A204.1 (cell line): ENCODE results near the gene SYNE1.
"Not testable (repeated sequence)": the region's sequence is repeated elsewhere in the genome, so short reads cannot be mapped to it uniquely, and the experiment has no call there.

ENCODE experiments used
- FAIRE-seq: peaks from 2 replicates; lab custom pipeline; 2012; peaks lifted over from hg19 to GRCh38; lab: Jason Lieb, UNC

Gene SYNE1

DNA sequence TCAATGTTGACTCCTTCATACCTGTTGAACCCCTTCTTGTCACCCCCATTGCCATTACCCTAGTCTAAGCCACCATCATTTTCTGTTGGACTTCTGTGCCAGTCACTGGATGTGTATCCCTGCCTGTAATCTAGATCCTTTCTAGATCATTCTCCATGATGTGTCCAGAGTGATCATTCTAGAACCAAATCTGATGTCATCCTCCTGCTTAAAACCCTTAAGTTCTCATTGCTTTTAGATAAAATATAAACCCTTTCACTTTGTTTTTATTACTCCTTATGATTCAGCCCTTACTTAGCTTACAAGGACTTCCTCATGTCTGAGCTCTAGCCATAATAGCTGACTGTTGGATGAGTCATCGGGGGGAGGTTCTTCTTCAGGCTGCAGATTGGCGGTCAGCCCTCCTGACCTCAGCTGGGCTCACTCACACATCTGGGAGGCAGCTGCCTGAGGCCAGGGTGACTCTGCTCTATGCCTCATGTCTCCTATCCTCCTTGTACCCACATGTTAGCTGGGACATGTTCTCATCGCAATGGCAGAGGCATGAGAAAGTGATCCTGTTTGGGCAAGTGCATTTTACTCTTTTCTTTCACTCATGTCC, 542.1 kb downstream of the SYNE1 start:
- no peak for FAIRE-seq

DNA sequence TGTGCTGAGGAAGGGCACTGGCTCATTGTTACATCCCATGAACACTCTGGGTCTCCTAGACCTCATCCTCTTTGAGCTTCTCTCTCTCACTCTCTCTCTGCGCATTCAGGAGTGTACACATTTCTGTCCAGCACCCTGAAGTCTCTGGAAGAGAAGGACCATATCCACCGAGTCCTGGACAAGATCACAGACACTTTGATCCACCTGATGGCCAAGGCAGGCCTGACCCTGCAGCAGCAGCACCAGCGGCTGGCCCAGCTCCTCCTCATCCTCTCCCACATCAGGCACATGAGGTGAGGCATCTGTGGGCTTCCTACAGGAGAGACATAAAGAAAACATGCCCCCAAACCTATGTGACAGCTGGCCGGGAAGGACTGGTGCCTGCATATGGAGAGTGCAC, 542.9 kb downstream of the SYNE1 start:
- FAIRE-seq = no peak

DNA sequence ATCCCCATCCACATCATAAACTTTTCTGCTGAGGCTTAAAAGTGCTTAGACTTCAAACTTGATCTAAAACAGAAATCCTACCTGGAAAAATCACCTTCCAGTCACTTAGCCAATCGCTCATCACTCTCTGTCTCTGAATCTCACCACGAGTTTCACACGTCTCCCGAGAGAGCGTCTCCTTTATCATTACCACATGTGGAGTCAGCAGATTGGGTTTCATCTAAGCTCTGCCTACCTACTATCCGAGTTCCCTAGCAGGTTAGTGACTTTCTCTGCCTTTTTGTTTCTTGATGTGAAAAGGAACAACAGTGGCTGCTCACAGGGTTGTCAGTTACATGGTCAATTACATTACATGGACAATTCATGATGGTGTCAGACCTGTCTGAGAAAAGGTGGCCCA, 543.5 kb downstream of the SYNE1 start:
- no peak for FAIRE-seq

DNA sequence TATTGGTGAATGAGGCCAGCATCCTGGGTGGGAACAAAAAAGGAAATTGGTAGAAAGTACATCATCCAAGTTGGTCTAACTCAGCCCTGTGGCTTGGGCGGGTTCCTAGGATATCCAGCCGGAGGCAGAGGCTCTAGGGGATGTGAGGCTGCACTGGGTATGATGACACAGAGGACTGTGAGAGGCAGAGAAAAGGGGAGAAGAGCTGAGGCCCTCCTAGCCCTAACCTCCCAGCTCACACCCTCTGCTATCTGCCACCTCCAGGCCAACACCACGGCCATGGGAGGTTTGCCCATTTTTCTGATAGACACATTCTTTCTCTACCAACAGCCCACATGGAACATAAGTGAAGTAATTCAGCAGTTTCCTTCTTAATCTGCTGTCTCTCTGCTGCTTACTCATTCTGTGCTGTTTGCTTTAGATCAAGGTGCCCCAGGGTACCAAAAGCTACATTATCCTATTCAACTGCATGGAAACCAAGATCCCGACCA, 545.3 kb downstream of the SYNE1 start:
- no peak for FAIRE-seq

DNA sequence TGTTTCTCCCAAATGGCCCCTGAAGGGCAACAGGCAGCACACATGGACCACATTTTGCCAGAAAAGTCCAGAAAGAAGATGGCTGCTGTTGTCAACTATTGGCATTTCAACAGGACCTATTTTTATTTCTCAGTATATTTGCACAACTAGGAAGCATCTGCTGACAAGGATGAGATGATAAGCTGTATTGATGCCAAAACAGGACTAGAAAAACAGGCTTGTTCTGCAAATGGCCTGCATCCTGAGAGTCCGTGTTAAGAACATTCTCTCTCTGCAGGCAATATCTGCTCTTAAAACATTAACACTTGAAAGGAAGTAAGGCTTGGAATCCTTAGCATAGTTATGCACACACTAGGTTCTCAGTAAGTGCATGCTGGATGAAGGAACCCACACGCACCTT, 546.0 kb downstream of the SYNE1 start:
- no peak for FAIRE-seq

DNA sequence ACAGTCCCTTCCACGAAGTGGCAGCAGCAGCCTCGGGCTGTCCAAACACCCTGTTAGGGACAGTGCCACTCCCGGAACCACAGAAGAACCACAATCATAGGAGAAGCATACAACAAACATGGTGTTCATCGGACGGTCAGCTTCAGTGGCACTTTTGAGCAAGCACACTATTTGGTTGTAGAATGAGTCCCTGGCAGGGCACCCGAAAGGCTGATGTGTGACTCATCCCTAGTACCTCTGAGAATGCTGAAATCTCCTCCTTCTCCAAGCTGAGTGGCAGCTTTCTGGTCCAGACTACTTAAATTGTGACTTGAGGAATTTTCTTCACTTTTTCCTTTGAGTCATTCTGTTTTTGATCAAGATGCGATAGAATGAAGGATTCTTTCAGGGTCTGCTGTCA, 547.2 kb downstream of the SYNE1 start:
- no peak for FAIRE-seq

DNA sequence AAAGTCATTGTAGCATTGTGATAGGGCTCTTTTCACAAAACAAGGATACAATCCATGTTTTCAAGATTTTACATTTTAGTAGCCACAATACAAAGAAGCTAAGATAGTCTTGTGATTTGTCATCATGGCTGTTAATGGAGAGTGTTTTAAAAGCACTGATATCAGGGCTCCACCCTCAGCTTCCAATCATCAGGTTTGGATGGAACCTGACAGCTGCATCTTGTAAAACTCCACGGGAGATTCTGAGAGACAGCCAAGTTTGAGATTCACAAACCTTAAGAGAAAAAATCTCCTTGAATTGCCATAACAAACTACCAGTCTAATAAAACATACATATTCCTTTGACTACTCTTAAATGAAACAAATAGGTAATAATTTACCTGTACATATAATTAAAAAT, 549.5 kb downstream of the SYNE1 start:
- FAIRE-seq = no peak

DNA sequence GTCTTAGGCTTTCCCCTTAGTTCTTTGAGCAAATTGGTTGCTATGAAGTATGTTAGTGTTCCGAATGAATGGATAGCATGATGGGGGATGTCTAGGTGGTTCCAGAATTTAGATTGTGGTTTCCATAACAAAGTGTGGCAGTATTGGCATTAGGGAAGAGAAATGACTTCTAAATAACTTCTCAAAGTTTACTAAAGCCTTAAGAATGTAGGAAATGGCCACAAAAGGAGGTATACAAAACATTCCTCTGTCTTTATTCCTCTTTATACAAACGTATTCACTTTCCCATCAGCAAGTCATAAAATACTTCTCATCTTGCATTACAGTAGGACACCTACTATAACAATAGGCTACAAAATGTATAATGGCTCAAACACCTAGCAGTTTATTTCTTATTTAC, 550.1 kb downstream of the SYNE1 start:
- FAIRE-seq = no peak

DNA sequence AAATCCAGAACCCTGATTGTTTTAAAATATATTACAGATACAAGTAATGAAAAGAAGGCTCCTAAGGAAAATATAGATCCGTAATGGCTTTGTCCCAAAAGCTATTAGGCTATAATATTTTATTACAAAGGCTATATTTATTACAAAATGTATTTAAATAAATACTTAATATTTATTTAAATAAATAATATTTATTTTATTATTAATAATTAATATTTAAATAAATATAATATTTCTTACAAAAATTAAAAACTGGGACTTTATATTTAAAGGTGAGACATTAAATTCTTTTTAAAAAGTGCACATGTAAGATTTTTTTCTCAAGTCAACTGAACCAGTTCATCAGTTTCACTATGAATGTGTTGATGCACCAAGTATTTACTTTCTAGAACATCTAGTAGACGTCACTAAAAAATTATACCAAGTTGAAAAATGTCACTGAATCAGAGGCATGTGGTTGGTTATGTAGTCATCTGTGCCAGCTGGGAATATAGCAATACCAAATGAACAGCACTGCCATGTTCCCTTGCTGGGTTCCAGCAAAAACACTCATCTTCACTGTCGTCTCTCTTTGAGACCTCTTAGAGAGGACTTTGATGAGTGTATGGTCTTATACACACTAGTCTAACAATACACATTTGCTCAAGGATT, 550.8 kb downstream of the SYNE1 start:
- peak; percentile 81 for FAIRE-seq

DNA sequence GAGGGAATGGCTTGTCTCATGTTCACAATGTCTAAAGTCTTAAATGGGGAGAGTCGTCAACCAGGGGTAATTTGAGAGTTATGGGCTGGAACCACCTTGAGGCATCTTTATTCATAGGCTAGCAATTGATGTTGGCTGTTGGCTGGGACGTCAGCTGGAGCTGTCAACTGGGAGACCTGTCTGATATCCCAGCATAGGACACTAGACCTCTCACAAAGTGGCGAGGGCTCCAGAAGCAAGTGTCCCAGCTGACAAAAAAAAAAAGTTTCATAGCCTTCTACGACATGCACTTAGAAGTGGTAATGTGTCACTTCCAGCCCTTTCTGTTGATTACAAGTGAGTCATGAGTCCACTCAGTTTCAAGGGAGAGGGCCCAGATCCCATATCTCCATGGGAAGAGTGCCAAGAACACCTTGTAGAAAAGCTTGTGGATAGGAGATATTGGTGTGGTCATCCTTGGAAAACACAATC, 551.7 kb downstream of the SYNE1 start:
- FAIRE-seq = no peak

DNA sequence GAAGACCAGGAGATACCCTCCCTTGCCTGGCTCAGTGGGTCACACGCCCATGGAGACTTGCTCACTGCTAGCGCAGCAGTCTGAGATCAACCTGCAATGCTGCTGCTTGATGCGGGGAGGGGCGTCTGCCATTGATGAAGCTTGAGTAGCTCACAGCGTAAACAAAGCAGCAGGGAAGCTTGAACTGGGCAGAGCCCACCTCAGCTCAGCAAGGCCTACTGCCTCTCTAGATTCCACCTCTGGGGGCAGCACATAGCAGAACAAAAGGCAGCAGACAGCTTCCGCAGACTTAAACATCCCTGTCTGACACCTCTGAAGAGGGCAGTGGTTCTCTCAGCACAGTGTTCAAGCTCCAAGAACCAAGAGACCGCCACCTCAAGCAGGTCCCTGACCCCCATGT, 558.4 kb downstream of the SYNE1 start:
- FAIRE-seq = no peak

DNA sequence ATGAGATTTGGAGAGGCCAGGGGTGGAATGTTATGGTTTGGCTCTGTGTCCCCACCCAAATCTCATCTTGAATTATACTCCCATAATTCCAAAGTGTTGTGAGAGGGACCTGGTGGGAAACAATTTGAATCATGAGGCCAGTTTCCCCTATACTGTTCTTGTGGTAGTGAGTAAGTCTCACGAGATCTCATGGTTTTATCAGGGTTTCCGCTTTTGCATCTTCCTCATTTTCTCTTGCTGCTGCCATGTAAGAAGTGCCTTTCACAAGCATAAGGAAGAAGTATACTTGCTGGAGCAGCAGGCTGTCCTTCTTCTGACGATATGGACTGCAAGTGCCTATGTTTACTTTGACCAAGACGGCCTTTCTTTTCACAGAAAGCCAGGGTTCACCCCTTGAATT, 559.2 kb downstream of the SYNE1 start:
- no peak for FAIRE-seq

DNA sequence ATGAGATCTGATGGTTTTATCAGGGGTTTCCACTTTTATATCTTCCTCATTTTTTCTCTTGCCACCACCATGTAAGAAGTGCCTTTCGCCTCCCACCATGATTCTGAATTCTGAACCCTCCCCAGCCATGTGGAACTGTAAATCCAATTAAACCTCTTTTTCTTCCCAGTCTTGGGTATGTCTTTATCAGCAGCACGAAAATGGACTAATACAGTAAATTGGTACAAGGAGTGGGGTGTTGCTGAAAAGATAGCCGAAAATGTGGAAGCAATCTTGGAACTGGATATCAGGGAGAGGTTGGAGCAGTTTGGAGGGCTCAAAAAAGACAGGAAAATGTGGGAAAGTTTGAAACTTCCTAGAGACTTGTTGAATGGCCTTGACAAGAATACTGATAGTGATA, 560.9 kb downstream of the SYNE1 start:
- FAIRE-seq = not testable (repeated sequence)

DNA sequence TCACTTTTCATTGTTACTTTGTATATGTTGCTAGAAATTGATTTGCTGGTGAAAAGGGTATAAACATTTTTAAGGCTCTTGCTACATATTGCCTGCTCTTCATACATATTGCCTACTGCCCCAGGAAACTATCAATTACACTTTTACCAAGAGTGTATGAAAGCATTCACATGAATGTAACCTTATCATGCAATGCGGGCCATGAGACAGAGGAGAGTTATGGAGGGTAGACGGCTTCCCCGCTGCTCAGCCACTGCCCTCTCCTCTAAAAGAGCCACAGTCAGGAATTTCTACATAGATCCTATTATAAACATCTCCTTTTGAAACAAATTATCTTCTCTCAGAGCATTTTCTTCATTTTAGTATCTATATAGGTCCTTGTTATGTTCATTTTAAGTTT, 565.3 kb downstream of the SYNE1 start:
- FAIRE-seq = no peak
